HepG2 (cell line): Measurements from ENCODE around the gene TSPAN15. TPM values are rescaled to one million over a fixed set of nuclear protein-coding genes. Genes with fewer than 3 reads are reported as not detected.

Source experiments
- ATAC-seq: fragments of 200-7000 bp; cut with Tn5 transposase; 3 replicates; pipeline ENCODE4 v1.9.1; 2020; ENCODE audit warnings: mild to moderate bottlenecking, moderate library complexity
- BruUV-seq: library from RNA; stranded (reverse); fragments of 400-500 nt; replicated peaks from 2 replicates; lab custom pipeline; 2021; lab: Mats Ljungman, UMichigan
- CTCF ChIA-PET: fragments of 300-600 bp; formaldehyde crosslinking; extraction: SDS; loops from one replicate; lab custom pipeline; 2021; ENCODE audit warnings: low total read pairs, inconsistent platforms, low intra/inter-chr PET ratio; lab: Yijun Ruan, JAX
- POLR2A ChIA-PET: fragments of 350-600 bp; sonication (Branson Sonifier 250); formaldehyde crosslinking; loops from one replicate; lab custom pipeline; 2020; ENCODE audit warnings: antibody characterized with exemption, inconsistent platforms; lab: Yijun Ruan, JAX
- DNase-seq: peaks from one replicate; pipeline ENCODE4 v3.0.0-alpha.2; 2015; ENCODE audit warnings: low spot score
- FAIRE-seq: peaks from 3 replicates; lab custom pipeline; 2011; peaks lifted over from hg19 to GRCh38; lab: Jason Lieb, UNC
- H2AFZ ChIP-seq: one replicate; pipeline ENCODE4 v1.6.1; 2011; ENCODE audit warnings: low read length, inconsistent platforms
- H3K27ac ChIP-seq: fragments of 300-600 bp; 3 replicates; pipeline ENCODE4 v1.8.0; 2011; ENCODE audit warnings: mixed run types, mild to moderate bottlenecking, mixed read lengths, low read length, inconsistent platforms; ENCODE audit not compliant: insufficient read depth; ENCODE audit errors: extremely low read length
- H3K27me3 ChIP-seq, 2 experiments: fragments of 200-600 bp in 1 of 2; 2 replicates in 1 of 2; 3 replicates in 1 of 2; pipeline versions ENCODE4 v1.6.0 to v1.8.0; 2011; ENCODE audit warnings: low read length in 2 of 2, mild to moderate bottlenecking in 2 of 2, moderate library complexity in 2 of 2, inconsistent platforms in 1 of 2; ENCODE audit not compliant: insufficient read depth in 2 of 2, control insufficient read depth in 1 of 2
- H3K36me3 ChIP-seq, 2 experiments: fragments of 200-600 bp in 1 of 2; replicated peaks in 1 of 2; 2 replicates in 1 of 2; 3 replicates in 1 of 2; pipeline versions ENCODE4 v1.5.1 to v1.8.0; 2011; ENCODE audit warnings: low read length in 2 of 2, inconsistent platforms in 1 of 2; ENCODE audit not compliant: insufficient read depth in 2 of 2, control insufficient read depth in 1 of 2
- H3K4me1 ChIP-seq: 2 replicates; pipeline ENCODE4 v1.5.1; 2012; ENCODE audit warnings: low read length, inconsistent platforms; ENCODE audit not compliant: insufficient read depth
- H3K4me2 ChIP-seq: 2 replicates; pipeline ENCODE4 v1.6.0; 2011; ENCODE audit warnings: low read depth, low read length, inconsistent platforms
- H3K4me3 ChIP-seq, 3 experiments: fragments of 200-600 bp in 1 of 3; sonication (generic), shearing (Covaris generic) in 1 of 3; replicated peaks in 1 of 3; 2 replicates each; pipeline ENCODE4 v1.5.1; 2011 to 2016; ENCODE audit warnings: low read length in 3 of 3, inconsistent platforms in 2 of 3, low read depth in 2 of 3, mild to moderate bottlenecking in 2 of 3, control low read depth in 1 of 3, mixed read lengths in 1 of 3; ENCODE audit not compliant: insufficient read depth in 1 of 3
- H3K79me2 ChIP-seq: one replicate; pipeline ENCODE4 v1.6.1; 2011; ENCODE audit warnings: low read length, inconsistent platforms; ENCODE audit not compliant: insufficient read depth
- H3K9ac ChIP-seq: 2 replicates; pipeline ENCODE4 v1.6.0; 2011; ENCODE audit warnings: mild to moderate bottlenecking, low read depth, low read length, inconsistent platforms; ENCODE audit not compliant: insufficient read depth
- H3K9me3 ChIP-seq: 2 replicates; pipeline ENCODE4 v1.5.1; 2012; ENCODE audit warnings: mild to moderate bottlenecking, low read length
- H4K20me1 ChIP-seq: 2 replicates; pipeline ENCODE4 v1.6.0; 2011; ENCODE audit warnings: inconsistent platforms, mild to moderate bottlenecking, low read length, moderate library complexity; ENCODE audit not compliant: insufficient read depth
- ELF3 ChIP-seq: IDR thresholded peaks from 2 replicates; pipeline ENCODE4 v1.6.1; 2016; ENCODE audit warnings: missing genetic modification reagents, missing compliant biosample characterization
- NR2F2 ChIP-seq: IDR thresholded peaks from 2 replicates; pipeline ENCODE4 v1.6.1; 2012; ENCODE audit warnings: low read depth, inconsistent platforms, borderline replicate concordance
- RNF2 ChIP-seq: fragments of 450-650 bp; conservative IDR thresholded peaks from 2 replicates; pipeline ENCODE4 v1.6.1; 2016; ENCODE audit warnings: low read depth
- SETDB1 ChIP-seq: sonication (generic); formaldehyde crosslinking; IDR thresholded peaks from 2 replicates; pipeline ENCODE4 v1.5.1; 2020; ENCODE audit warnings: missing genetic modification reagents, mild to moderate bottlenecking, borderline replicate concordance
- SYNCRIP ChIP-seq: fragments of 200-400 bp; formaldehyde crosslinking; IDR thresholded peaks from 2 replicates; pipeline ENCODE4 v1.6.1; 2018; ENCODE audit warnings: mild to moderate bottlenecking, low read depth, low read length; ENCODE audit not compliant: insufficient read depth
- ZNF33B ChIP-seq: sonication (generic); formaldehyde crosslinking; IDR thresholded peaks from 2 replicates; pipeline ENCODE4 v1.5.1; 2020; ENCODE audit warnings: mild to moderate bottlenecking, missing genetic modification reagents
- ZNF781 ChIP-seq: sonication (generic); formaldehyde crosslinking; IDR thresholded peaks from 2 replicates; pipeline ENCODE4 v1.5.1; 2020; ENCODE audit warnings: borderline replicate concordance, mild to moderate bottlenecking, missing genetic modification reagents; ENCODE audit errors: not compliant biosample characterization
- ZSCAN22 ChIP-seq: sonication (generic); formaldehyde crosslinking; IDR thresholded peaks from 2 replicates; pipeline ENCODE4 v1.4.0; 2020; ENCODE audit warnings: mild to moderate bottlenecking, missing genetic modification reagents
- WGBS: methylation state at CpG from one replicate; pipeline ENCODE4 v1.1.6; 2017; ENCODE audit warnings: low lambda C conversion rate; 5-methylcytosine and 5-hydroxymethylcytosine counted together
- in situ Hi-C: cut with HindIII; loops from 2 replicates; pipeline ENCODE4 v1.10.0; 2017; ENCODE audit warnings: low pct_unique_long_range_greater_than_20kb; ENCODE audit not compliant: extremely low pct_ligation_motif_present
- intact Hi-C: fragments of 100-400 bp; cut with micrococcal nuclease; formaldehyde crosslinking; loops from one replicate; pipeline ENCODE4 v1.10.0; 2022; ENCODE audit not compliant: unreplicated experiment
- polyA plus RNA-seq, 8 experiments: library from polyadenylated mRNA; depleted of rRNA in 3 of 8; stranded (reverse) in 7 of 8; unstranded in 1 of 8; fragments of >200 nt; fragmentation: Illumina TruSeq in 4 of 8; extraction: Trizol in 4 of 8; gene quantifications; 2 replicates each; pipeline versions ENCODE4 v1.2.1 to v1.2.3, GENCODE V29; 2011 to 2016; ENCODE audit warnings: low read depth in 4 of 8, missing spikeins in 1 of 8, mixed read lengths in 1 of 8; ENCODE audit not compliant: insufficient read depth in 1 of 8
- total RNA-seq, 5 experiments: library from RNA; depleted of rRNA; stranded (reverse); fragments of >200 nt; fragmentation: Illumina TruSeq; extraction: Trizol; gene quantifications; 2 replicates each; pipeline ENCODE4 v1.2.3, GENCODE V29; 2016; ENCODE audit warnings: low read depth in 1 of 5
- TF ChIP-seq, protein P1 (sequence below): sonication (generic); formaldehyde crosslinking; IDR thresholded peaks from 2 replicates; pipeline ENCODE4 v1.5.1; 2020; ENCODE audit warnings: missing genetic modification reagents, mild to moderate bottlenecking, borderline replicate concordance
- TF ChIP-seq, protein P2 (sequence below): sonication (generic); formaldehyde crosslinking; IDR thresholded peaks from 2 replicates; pipeline ENCODE4 v1.9.0; 2021; ENCODE audit warnings: missing genetic modification reagents, borderline replicate concordance
- TF ChIP-seq, protein P3 (sequence below): sonication (generic); formaldehyde crosslinking; IDR thresholded peaks from 2 replicates; pipeline ENCODE4 v1.5.0; 2020; ENCODE audit warnings: missing genetic modification reagents
- TF ChIP-seq, protein P4 (sequence below): sonication (generic); formaldehyde crosslinking; IDR thresholded peaks from 2 replicates; pipeline ENCODE4 v1.8.1; 2022; ENCODE audit warnings: low read depth, mild to moderate bottlenecking, missing genetic modification reagents
- TF ChIP-seq, protein P5 (sequence below): sonication (generic); formaldehyde crosslinking; IDR thresholded peaks from 2 replicates; pipeline ENCODE4 v1.5.1; 2020; ENCODE audit warnings: missing genetic modification reagents, mild to moderate bottlenecking, borderline replicate concordance

TSPAN15 gene
- total and polyA plus RNA-seq, 2 of the 13 experiments (the other 11 are each of a cell fraction or from before 2014, with no cell fraction given): 0.27 to 3.2 TPM

DNA sequence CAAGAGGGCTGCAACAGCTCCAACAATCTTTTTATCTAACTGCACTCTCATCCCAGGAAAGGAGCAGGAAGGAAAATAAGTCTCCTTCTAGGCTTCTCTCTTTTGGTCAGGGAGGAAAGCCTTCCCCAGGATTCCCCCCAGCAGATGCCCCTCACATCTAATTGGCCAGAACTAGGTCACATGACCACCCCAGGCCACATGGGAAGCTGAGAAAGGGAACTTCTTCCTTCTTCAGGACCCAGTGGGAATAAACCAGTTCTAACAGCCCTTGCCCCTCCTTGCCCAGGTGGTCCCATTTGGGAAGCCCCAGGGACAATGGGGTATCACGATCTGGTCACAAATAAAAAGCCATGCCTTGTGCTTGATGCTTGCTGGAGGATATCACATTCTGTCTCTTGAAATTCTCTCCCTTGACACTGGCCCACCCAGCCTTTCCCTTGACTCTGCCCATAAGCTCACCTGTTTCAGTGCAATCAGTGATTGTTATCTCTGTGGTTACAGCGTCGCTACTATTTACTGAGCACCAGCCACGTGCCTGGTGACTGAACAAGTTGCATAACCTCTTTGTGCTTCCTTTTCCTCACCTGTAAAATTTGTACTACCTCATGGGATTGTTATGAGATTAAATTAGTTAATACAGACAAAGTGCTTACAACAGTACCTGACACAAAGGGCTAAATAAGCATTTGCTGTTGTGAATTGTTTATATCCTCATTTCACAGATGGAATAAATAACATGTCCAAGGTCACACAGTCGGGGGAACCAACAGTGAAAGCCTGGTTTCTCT, 25.6 kb upstream of the TSPAN15 start (continued):
- TF ChIP-seq ZNF33B (no peak), NR2F2 (0 out of 2 replicates have a peak, but pooled peaks have one; percentile 14), ELF3 (CRISPR knock-in tag) (peak; percentile 96), RNF2 (no peak)
- TF ChIP-seq, protein P1, sequence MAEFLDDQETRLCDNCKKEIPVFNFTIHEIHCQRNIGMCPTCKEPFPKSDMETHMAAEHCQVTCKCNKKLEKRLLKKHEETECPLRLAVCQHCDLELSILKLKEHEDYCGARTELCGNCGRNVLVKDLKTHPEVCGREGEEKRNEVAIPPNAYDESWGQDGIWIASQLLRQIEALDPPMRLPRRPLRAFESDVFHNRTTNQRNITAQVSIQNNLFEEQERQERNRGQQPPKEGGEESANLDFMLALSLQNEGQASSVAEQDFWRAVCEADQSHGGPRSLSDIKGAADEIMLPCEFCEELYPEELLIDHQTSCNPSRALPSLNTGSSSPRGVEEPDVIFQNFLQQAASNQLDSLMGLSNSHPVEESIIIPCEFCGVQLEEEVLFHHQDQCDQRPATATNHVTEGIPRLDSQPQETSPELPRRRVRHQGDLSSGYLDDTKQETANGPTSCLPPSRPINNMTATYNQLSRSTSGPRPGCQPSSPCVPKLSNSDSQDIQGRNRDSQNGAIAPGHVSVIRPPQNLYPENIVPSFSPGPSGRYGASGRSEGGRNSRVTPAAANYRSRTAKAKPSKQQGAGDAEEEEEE (CRISPR knock-in tag): no peak
- TF ChIP-seq, protein P2, sequence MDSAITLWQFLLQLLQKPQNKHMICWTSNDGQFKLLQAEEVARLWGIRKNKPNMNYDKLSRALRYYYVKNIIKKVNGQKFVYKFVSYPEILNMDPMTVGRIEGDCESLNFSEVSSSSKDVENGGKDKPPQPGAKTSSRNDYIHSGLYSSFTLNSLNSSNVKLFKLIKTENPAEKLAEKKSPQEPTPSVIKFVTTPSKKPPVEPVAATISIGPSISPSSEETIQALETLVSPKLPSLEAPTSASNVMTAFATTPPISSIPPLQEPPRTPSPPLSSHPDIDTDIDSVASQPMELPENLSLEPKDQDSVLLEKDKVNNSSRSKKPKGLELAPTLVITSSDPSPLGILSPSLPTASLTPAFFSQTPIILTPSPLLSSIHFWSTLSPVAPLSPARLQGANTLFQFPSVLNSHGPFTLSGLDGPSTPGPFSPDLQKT: no peak
- TF ChIP-seq, protein P3, sequence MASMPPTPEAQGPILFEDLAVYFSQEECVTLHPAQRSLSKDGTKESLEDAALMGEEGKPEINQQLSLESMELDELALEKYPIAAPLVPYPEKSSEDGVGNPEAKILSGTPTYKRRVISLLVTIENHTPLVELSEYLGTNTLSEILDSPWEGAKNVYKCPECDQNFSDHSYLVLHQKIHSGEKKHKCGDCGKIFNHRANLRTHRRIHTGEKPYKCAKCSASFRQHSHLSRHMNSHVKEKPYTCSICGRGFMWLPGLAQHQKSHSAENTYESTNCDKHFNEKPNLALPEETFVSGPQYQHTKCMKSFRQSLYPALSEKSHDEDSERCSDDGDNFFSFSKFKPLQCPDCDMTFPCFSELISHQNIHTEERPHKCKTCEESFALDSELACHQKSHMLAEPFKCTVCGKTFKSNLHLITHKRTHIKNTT: no peak

DNA sequence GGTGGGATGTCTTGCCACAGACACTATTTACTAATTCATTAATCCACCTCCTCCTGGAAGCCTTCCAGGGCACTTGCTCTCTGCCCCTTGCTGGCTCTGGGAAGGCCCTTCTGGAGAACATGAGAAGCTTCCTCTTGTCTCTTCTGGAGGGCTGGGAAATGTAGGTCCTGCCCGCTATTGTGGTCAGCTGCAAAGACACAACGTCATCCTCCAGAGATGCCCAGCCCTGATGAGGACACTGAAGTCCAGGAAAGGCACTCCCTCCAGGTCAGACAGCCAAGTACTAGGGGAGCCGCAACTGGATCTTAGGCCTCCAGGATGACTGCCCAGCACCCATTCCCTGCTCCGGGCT, 24.9 kb upstream of the TSPAN15 start:
- POLR2A ChIA-PET: no interaction called here
- DNase-seq (no peak), FAIRE-seq (no peak), ATAC-seq (peak; percentile 47)
- Histone ChIP-seq H4K20me1 (no peaks in the 10 kb centered on the region), H3K79me2 (no peaks in the 10 kb centered on the region), H3K4me1 (peaks cover 51% of the 10 kb centered on the region), H3K9ac (peak overlapping the region; percentile 33), H3K4me3 (peak overlapping the region in 1 of 3 experiments; percentile 11; a peak in 1 of 6 replicates), H3K4me2 (peak overlapping the region; percentile 70), H2AFZ (peak overlapping the region; percentile 25), H3K9me3 (no peaks in the 10 kb centered on the region), H3K36me3 (no peaks in the 10 kb centered on the region), H3K27me3 (peaks cover 3 to 18% of the 10 kb centered on the region in 2 experiments; a peak in 3 of 5 replicates), H3K27ac (peak overlapping the region; percentile 21)
- WGBS: 27% methylated on average over 3 of the region's 4 CpGs
- BruUV-seq: no TSS peak
- in situ Hi-C loops: no loop called here
- intact Hi-C loops: no loop called here
- CTCF ChIA-PET: interaction anchor here (1.5 kb wide), 1 partner anchor 82 kb away, joined by 3 read pairs; no protein-coding TSS in a partner anchor
- TF ChIP-seq SETDB1 (no peak), ZSCAN22 (CRISPR knock-in tag) (no peak), ZNF781 (CRISPR knock-in tag) (peak; percentile 30), SYNCRIP (no peak)
- TF ChIP-seq, protein P4, sequence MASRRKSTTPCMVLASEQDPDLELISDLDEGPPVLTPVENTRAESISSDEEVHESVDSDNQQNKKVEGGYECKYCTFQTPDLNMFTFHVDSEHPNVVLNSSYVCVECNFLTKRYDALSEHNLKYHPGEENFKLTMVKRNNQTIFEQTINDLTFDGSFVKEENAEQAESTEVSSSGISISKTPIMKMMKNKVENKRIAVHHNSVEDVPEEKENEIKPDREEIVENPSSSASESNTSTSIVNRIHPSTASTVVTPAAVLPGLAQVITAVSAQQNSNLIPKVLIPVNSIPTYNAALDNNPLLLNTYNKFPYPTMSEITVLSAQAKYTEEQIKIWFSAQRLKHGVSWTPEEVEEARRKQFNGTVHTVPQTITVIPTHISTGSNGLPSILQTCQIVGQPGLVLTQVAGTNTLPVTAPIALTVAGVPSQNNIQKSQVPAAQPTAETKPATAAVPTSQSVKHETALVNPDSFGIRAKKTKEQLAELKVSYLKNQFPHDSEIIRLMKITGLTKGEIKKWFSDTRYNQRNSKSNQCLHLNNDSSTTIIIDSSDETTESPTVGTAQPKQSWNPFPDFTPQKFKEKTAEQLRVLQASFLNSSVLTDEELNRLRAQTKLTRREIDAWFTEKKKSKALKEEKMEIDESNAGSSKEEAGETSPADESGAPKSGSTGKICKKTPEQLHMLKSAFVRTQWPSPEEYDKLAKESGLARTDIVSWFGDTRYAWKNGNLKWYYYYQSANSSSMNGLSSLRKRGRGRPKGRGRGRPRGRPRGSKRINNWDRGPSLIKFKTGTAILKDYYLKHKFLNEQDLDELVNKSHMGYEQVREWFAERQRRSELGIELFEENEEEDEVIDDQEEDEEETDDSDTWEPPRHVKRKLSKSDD: no peak
- TF ChIP-seq, protein P5, sequence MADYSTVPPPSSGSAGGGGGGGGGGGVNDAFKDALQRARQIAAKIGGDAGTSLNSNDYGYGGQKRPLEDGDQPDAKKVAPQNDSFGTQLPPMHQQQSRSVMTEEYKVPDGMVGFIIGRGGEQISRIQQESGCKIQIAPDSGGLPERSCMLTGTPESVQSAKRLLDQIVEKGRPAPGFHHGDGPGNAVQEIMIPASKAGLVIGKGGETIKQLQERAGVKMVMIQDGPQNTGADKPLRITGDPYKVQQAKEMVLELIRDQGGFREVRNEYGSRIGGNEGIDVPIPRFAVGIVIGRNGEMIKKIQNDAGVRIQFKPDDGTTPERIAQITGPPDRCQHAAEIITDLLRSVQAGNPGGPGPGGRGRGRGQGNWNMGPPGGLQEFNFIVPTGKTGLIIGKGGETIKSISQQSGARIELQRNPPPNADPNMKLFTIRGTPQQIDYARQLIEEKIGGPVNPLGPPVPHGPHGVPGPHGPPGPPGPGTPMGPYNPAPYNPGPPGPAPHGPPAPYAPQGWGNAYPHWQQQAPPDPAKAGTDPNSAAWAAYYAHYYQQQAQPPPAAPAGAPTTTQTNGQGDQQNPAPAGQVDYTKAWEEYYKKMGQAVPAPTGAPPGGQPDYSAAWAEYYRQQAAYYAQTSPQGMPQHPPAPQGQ: no peak
